Glomerular visceral epithelial cell (primary cell): ENCODE measurements around the gene CCDC88C.
A peak's percentile ranks its signal among the peaks of the same experiment; 100 is the strongest.
"Not testable (repeated sequence)": the region's sequence is repeated elsewhere in the genome, so short reads cannot be mapped to it uniquely, and the experiment has no call there.

Experiments
- DNase-seq: peaks from one replicate; pipeline ENCODE4 v3.0.0-alpha.2; 2016; ENCODE audit errors: extremely low spot score

Gene CCDC88C

DNA sequence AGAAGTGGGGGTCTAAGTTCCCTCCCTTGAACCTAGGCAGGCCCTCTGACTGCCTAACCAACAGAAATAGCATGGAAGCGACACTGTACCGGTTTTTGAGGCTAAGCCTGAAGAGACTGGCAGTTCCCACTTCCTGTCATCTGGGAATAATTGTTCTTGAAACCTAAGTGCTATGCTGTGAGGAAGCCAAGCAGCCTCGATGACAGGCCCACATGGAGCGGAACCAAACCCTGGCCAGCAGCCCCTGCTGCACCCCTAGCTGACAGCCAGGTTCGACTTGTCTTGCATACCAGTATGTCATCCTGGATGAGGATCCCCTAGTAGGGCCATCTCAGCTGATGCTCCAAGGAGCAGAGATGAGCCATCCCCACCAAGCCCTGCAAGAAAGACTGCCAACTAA is 166.7 kb downstream of the CCDC88C start:
- no peak for DNase-seq

GRCh38 chr14:91249841-91250616 is 167.6 kb downstream of the CCDC88C start:
- DNase-seq, result peak; percentile 99

DNA sequence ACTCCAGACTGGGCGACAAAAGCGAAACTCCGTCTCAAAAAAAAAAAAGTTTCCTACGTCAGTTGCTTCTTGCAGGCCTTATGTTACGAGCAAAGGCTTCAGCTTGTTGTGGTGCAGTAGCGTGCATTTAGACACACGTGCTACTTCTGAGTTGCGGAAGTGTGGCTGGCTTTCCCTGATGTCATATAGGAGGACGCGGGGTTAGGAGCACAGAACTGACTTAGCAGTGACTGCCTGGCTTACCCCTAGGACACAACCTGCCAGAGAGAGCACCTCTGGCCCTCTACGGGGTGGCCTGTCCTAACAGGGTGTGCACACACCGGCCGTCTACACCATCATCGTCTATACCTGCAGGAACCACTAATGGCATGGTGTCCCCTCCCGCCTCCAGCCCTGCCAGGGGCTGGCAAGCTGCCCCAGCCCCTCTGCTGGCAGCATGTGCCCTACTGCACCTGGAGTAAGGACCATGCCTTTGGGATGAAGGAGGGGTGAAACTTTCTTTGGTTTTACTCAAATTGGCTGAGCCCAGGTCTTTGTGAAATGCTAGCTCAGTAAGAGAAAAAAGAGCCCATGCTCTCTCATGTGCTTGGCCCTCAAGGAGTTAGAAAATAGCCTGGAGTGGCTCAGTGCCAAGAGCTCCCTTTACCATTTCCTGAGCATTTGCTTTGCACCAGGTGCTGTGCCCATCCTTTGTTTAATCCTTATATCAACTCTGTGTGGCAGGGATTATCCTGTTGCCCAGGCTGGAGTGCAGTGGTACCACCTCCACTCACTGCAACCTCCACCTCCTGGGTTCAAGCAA is 171.4 kb downstream of the CCDC88C start:
- no peak for DNase-seq

GRCh38 chr14:91245616-91246015 is 172.0 kb downstream of the CCDC88C start:
- not testable (repeated sequence) for DNase-seq

DNA sequence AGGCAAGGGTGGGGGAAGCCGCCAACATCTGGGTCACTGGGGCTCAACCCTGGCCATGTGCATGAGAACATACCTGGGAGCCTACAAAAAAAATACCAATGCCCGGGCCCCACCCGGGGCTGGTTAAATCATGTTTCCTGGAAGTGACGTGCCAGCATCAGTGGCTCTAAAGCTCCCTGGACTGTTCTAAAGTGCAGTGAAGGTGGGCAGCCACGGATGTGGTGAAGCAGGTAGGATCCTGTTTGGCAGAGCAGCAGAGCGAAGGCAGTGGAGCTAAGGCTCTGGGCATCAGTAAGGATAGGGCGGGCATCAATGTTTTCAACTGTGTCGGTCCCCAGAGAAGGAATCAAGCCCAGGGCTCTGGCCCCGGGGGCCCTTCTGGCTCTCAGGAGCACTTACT is 172.6 kb downstream of the CCDC88C start:
- DNase-seq, result no peak

- peak; percentile 85 for DNase-seq
Measured at GRCh38 chr14:91244501-91244901, 173.1 kb downstream of the CCDC88C start, which contains the start of gene GPR68. Gene GPR68 (minus strand): TSS chr14:91244704. CDS start chr14:91235050, 9,654 bp downstream.

- no peak for DNase-seq
Measured at GRCh38 chr14:91243074-91243471, 174.5 kb downstream of the CCDC88C start.

GRCh38 chr14:91242635-91243034 is 175.0 kb downstream of the CCDC88C start:
- DNase-seq, result no peak

GRCh38 chr14:91241863-91242262 is 175.8 kb downstream of the CCDC88C start:
- no peak for DNase-seq

- DNase-seq, result no peak
Measured at GRCh38 chr14:91238661-91239060, 179.0 kb downstream of the CCDC88C start.

- DNase-seq, result no peak
Measured at GRCh38 chr14:91238085-91238484, 179.5 kb downstream of the CCDC88C start.

DNA sequence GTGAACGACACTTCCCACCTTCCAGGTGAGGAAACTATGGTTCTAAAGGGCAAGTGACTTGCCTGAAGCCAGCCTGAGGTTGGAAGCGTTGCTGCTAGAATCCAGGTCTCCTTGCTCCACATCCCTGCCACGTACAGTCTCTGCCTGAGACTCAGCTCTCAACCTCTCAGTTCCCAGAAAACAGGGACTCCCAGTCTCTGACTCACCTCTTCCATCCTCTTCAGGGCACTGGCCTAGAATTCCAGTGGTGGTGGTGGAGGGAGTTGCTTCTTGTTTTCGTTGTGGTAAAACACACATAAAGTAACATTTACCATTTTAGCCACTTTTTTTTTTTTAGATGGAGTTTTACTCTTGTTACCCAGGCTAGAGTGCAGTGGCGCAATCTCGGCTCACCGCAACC is 180.4 kb downstream of the CCDC88C start:
- peak; percentile 73 for DNase-seq

- no peak for DNase-seq
Measured at GRCh38 chr14:91235841-91236240, 181.8 kb downstream of the CCDC88C start.

DNA sequence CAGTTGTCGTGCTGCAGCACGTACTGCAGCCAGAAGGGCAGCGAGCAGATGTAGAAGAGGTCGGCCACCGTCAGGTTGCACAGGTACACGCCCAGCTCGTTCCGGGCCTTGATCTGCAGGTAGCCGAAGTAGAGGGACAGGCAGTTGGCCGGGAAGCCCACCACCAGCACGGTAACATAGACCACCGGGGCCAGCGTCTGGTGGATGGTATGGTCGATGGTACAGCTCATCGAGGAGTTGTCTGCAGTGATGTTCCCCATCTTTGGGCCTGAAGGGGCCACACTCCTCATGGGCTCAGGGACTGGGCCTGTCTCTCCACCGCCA is 182.9 kb downstream of the CCDC88C start:
- no peak for DNase-seq

DNA sequence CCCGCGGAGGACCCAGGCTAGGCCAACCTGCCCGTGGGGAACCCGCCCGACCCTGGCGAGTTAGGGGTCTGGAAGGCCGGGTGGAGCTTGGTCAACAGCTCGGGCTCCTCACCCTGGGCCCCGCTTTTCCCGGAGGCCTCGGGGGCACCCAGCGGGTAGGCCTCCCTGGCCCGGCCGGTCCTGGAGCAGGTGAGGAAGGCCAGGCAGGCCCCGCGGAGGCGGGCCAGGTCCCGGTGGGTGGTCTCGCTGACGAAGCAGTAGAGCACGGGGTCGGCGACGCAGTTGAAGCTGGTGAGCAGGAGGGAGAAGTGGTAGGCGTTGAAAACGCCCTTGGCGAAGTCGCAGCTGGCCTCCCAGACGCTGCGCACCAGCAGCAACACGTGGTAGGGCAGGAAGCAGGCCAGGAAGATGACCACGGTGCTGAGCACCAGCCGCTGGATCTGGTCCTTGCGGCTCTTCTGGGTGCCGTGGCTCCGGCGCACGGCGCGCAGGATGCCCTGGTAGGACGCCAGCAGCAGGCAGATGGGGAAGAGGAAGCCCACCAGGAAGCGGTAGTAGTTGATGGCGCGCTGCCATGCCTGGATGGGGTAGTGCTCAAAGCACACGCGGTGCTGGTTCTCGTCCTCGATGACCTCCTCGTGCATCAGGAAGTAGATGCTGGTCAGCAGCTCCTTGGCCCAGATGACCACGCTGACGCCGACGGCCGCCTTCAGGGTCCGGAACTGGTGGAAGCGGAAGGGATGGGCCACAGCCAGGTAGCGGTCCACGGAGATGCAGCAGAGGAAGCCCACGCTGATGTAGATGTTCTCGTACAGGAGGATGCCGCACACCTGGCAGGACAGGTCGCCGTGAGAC is 183.5 kb downstream of the CCDC88C start:
- DNase-seq, result no peak

- no peak for DNase-seq
Measured at GRCh38 chr14:91232603-91233002, 185.0 kb downstream of the CCDC88C start.

DNA sequence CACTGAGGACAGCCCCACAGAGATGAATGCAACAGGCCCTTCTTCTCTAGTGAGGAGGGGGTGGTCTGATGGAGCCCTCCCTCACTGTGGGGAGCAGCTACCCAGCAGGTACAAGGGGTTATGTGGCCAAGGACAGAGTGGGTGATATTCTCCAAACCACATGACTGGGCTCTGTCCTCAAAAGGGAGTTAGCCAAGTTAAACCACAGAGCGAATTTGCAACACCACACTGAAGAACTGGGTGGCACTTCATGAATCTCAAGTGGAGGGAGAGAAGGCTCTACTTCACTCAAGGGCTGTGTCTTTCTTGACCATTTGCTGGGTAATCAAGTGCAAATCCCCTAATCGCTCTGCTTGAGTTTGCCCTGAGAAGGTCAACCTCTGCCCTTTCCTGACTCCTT is 185.6 kb downstream of the CCDC88C start:
- no peak for DNase-seq

DNA sequence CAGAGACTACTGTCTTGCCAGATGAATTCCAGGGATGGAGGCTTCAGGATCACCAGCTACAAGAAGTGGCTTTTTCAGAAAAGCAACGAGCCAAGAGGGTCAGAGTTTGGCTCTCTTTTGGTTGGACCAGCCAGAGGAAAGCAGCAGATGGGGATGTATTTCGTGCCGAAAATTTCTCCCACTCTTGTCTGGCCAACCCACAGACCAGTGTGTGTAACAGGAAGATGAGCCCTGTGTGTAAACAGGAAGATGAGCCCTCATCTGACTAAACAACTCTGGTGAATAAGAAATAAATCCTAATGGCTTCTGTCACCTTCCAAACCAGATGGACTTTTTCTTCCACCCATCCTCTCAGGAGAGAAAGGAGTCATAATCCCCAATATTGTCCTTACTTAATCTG is 186.2 kb downstream of the CCDC88C start:
- DNase-seq, result no peak

GRCh38 chr14:91230397-91231035 is 187.1 kb downstream of the CCDC88C start:
- no peak for DNase-seq

- peak; percentile 89 for DNase-seq
Measured at GRCh38 chr14:91229743-91230200, 187.8 kb downstream of the CCDC88C start.

DNA sequence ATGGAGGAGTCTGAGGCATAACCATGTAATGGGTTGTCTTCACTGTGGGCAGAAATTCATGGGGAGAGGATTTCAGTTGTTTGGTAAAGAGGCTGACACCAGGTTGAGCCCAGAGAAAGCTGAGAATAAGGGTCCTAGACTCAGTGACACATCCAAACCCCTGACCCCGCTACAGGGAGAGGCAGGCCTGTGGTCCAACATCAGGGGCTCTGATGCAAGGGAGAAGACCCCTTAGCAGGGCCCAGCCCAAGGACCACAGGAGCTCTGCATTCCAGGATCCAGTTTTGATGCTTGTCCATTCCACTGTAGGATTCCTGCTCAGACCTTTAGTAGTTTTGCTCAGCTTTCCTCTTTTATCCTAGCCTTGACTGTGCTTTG is 188.6 kb downstream of the CCDC88C start:
- no peak for DNase-seq
